ENCODE measurements around the gene ANXA1.
"Not testable (repeated sequence)": the region's sequence is repeated elsewhere in the genome, so short reads cannot be mapped to it uniquely, and the experiment has no call there.

ANXA1 gene

GRCh38 chr9:73170185-73170957 lies 18.7 kb downstream of the ANXA1 start:
- no peak for DNase-seq

GRCh38 chr9:73172901-73173215 lies 21.2 kb downstream of the ANXA1 start:
- DNase-seq: no peak

GRCh38 chr9:73173557-73174329 lies 22.1 kb downstream of the ANXA1 start:
- DNase-seq: no peak

DNA sequence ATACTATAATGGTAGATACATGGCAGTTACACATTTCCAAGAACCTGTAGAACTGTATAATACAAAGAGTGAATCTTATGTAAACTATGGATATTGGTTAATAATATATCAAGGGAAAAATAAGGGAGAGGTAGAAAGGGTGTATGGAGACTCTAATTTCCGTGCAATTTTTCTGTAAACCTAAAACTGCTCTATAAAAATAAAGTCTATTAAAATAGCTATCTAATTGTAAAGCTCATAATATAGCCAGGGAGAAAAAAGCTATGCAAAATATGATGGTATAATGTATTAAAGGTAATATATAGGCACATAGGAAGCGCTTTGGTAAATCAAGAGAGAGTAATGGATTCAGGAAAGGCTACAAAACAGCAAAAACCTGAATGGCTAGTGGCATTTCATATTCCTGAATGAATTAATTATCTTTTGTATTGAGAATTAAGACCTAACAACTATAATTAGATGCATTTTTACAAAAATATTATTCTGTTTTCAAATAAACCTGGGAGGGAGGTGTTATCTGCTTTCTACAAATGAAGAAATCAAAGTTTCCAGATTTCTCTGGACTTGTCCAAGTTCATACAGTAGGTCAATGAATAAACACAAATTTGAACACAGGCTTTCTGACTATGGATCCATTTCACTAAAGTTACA lies 22.8 kb downstream of the ANXA1 start:
- no peak for DNase-seq

- DNase-seq: no peak
These were observed 24.8 kb downstream of the ANXA1 start for GRCh38 chr9:73176450-73176875.

GRCh38 chr9:73178044-73178443 lies 26.4 kb downstream of the ANXA1 start:
- DNase-seq: no peak

GRCh38 chr9:73179589-73179988 lies 27.9 kb downstream of the ANXA1 start:
- no peak for DNase-seq

- DNase-seq: no peak
These were observed 28.7 kb downstream of the ANXA1 start for GRCh38 chr9:73180403-73180802.

- no peak for DNase-seq
These were observed 31.3 kb downstream of the ANXA1 start for GRCh38 chr9:73182928-73183327.

GRCh38 chr9:73183428-73183827 lies 31.8 kb downstream of the ANXA1 start:
- DNase-seq: no peak

- peak; percentile 5 for DNase-seq
These were observed 32.5 kb downstream of the ANXA1 start for GRCh38 chr9:73183917-73184861.

GRCh38 chr9:73191109-73191508 lies 39.4 kb downstream of the ANXA1 start:
- DNase-seq: not testable (repeated sequence)

GRCh38 chr9:73194284-73194683 lies 42.6 kb downstream of the ANXA1 start:
- no peak for DNase-seq

GRCh38 chr9:73199448-73199847 lies 47.8 kb downstream of the ANXA1 start:
- DNase-seq: no peak

DNA sequence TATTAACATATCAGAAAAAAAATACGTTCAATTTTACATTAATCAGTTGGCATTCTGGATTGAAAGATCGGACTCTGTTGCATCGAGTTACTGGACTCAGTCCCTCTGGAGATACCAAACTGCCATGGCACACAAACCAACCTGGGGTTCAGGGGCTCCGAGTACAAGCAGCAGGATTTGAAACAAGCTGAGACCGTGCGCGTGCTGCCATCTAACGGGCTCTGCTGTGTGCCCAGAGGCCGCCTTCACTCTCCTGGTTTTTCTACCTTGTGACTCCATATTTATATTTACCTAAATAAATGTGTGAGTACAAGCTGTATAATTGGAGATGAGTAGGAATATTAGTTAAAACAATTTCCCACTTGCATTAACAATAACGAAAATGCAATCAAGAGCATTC lies 48.2 kb downstream of the ANXA1 start:
- DNase-seq: peak; percentile 19

DNA sequence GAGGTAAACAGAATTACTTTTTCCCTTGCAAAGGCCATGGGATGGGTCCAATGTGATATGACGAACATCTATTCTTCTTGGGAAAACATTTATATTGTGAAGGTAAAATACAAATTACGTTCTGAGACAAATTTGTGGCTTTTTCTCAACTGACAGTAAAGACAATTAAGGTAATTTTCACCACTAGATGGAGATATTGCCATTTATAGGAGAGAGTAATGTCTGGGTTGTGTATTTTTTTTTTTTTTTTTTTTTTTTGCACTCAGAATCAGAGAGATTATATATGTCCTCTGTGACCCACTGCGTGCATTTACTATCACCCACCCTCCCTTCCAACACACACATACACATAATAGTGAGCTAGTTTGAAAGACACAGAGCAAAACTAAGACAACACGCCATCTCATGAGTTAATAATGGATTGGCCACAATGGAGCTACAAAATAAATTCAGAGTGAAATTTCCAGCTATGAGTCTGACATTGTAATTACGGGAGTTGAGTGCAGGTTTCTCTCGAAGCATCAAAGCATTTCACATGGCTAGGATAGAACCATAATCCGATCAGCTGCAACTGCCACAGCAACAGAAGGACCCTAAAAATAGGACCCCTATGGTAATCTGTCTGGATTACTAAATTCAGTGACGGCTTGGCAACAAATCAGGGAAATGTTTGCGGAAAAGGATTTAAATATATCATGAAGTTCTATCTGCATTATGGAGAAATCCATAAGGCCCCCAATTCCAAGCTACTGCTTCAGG lies 49.2 kb downstream of the ANXA1 start:
- peak; percentile 43 for DNase-seq

DNA sequence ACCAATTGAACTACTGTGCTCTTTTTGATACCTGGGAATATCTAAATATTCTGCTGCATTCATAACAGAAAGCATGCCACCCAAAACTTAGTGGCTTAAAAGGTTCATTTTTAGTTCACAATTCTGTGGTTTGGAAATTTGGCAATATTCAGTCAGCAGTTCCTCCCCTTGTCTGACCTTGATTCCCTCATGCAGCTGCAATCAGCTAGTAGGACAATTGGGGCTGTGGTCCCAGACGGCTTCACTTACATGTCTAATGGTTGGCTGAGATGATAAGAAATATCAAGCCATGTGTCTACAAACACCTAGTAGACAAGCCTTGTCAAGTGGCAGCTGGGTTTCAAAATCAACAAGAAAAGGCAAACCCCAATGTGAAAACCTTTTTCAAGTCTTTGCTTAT lies 51.3 kb downstream of the ANXA1 start:
- no peak for DNase-seq

DNA sequence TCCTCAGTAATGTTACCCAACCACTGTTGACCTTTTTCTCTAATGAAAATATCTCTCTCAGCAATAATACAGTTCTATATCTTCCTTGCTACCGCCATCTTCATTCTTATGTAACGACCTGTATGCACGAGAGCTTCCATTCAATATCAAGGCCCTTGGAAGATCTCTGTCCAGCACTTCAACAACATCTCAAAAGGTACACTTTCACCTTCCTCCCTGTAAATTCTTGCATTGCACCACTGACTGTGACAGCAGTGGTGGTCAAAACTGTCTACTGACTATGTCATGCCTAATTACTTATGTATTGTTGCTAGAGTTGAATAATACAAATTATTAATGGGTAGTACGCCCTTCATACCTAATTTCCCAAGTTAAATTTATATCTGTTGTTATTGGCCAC lies 53.3 kb downstream of the ANXA1 start:
- DNase-seq: no peak

DNA sequence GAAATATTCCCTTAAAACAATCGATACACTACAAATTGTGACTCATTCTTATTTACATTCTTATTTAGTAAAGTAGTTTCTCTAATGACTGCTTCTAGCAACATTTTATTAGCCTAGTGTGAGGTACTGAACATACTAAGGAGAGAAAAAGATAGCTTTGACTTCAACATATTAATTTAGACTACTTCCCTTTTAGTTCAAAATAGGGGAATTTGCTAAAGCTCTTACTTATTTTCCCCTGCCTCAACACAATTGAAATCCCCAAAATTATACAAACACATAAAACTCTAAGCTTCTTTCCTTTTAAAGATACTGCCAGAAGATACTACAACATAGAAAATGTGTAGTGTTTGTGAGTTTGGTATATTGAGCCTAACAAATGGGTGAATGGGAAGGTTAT lies 55.2 kb downstream of the ANXA1 start:
- no peak for DNase-seq

GRCh38 chr9:73210886-73211666 lies 59.4 kb downstream of the ANXA1 start:
- no peak for DNase-seq

GRCh38 chr9:73213300-73213699 lies 61.6 kb downstream of the ANXA1 start:
- DNase-seq: no peak
